ENCODE data around the gene ACTR1B.

- no peak for TF ChIP-seq REST (IDR thresholded peaks at IDR 0.05; ENCODE audit: insufficient replicate concordance, low read depth)
- TF ChIP-seq CTCF (IDR thresholded peaks at IDR 0.05; ENCODE audit: insufficient read depth, low read length), result no peak
These were observed 3.0 kb downstream of the ACTR1B start for GRCh38 chr2:97660775-97661389.

Measured in HL-60 (cell line).